NOMO-1 treated with dmso at 0.1 percent for 144 hours (cell line): ENCODE measurements around the gene RAB6B.

Experiments
- DNase-seq: peaks from one replicate; lab custom pipeline; 2025; ENCODE audit not compliant: unreplicated experiment; lab: John Stamatoyannopoulos, UW

Gene RAB6B

GRCh38 chr3:133896002-133896761 lies 500 bp upstream of the RAB6B start:
- DNase-seq = no peak

GRCh38 chr3:133894353-133895207 lies 1.1 kb downstream of the RAB6B start:
- DNase-seq = no peak

- no peak for DNase-seq
These were observed 1.9 kb downstream of the RAB6B start for GRCh38 chr3:133893683-133894352.

- no peak for DNase-seq
These were observed 3.0 kb downstream of the RAB6B start for GRCh38 chr3:133892541-133893231.

GRCh38 chr3:133891662-133892378 lies 3.9 kb downstream of the RAB6B start:
- DNase-seq = no peak

- DNase-seq = no peak
These were observed 4.6 kb downstream of the RAB6B start for GRCh38 chr3:133890972-133891644.

DNA sequence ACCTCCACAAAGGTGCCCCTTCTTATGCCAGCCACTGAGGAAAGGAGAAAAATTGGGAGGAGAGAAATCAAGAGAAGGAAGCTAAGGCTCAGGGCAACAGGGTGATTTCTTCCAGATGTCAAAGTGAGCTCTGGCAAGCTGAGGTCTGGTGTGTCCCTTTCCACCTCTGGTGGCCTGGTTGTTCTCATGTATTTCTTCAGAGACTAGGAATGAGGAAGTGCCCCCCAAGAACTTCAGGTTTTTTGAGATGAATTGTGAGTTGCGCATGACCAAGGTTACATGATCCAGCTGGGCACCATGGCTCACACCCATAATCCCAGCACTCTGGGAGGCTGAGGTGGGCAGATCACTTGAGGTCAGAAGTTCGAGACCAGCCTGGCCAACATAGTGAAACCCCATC lies 5.6 kb downstream of the RAB6B start:
- peak; percentile 24 for DNase-seq

DNA sequence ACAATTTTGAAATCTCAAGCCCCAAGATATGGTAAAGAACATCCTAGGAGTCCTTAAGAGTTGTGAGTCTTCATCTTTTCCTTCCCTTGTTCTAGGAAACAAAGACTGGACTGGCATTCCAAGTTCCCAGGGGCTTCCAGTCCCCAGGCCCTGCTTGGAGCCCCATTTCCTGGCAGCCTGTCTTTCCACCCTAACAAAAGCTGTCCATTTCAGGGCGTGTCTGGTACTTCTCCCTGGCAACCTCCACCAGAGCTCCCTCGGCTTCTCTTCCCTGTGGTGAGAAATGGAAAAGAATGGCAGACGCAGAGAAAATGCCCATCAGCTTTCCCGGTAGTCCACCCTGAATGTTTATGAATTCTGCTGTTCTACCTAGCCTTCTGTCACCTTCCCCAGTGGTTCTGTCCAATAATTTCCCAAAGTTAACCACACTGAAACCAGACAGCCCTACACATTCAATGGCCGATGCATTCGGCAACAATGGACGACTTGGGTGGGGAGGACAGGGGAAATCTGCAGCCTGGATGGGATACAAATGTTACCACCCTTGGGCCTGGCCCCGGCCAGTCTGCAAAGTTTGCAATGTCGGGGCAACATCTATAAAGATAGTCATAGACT lies 6.8 kb downstream of the RAB6B start:
- no peak for DNase-seq

- no peak for DNase-seq
These were observed 7.6 kb downstream of the RAB6B start for GRCh38 chr3:133887803-133888703.

DNA sequence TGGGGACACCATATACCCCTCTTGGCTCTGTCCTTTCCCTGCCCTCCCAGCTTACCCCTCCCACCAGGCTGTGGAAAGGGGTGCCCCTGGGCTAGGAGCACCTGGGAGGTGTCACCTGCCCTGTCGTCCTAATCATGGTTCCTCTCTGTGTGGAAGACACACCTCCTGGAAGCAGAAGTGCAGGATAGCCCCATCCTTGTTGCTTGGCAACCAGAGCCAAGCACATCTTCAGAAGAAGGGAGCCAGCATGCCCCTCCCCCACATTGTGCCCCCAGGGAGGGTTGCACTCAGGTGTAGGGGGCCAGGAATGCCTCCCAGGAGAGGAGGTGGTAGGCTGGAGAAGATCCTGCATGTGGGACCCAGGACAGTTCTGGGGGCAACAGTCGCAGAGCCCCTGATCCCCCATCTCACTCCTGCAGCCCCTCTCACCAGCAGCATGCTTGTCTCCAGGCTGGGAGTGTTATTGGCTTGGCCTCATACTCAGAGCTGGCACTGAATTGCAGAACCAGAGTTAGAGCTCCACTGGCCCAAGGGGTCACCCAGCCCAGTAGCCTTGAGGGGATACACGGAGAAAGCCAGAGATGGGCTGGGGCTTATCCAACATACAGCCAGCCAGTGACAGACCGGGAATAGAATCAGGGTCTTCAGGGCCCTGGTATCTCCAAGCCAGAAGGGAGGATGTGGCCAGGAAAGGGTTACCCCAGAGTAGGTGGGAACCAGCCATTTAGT lies 8.4 kb downstream of the RAB6B start:
- no peak for DNase-seq

DNA sequence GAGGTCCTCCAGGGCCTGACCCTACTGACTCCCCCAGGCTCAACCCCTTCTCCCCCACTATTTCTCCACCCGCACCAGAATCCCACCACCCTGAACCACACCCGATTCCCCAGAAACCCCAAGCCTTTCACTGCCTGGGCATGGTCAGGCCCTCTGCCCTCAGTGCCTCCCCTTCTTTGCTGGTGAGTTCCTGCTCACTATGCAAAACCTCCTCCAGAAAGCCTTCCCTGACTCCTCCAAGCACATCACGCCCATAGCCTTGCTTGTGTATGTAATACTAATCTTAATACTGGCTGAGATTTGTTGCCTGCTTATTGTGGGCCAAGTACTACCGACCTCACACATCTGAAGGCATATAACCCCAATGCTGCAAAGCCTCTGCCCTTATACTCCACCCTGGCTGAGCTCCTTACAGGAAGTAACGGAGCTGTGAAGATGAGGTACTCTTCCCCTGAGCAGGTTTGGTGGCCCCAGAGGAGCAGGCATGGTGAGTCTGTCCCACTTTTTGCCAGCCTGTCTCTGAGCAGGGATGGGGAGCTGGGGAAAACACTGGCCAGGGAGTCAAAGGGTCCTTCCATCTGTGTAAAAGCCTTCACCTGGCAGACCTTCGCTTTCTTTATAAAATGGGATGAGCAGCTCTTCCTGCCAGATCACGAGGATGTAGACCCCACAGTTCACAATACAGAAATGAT lies 9.5 kb downstream of the RAB6B start:
- DNase-seq = no peak

DNA sequence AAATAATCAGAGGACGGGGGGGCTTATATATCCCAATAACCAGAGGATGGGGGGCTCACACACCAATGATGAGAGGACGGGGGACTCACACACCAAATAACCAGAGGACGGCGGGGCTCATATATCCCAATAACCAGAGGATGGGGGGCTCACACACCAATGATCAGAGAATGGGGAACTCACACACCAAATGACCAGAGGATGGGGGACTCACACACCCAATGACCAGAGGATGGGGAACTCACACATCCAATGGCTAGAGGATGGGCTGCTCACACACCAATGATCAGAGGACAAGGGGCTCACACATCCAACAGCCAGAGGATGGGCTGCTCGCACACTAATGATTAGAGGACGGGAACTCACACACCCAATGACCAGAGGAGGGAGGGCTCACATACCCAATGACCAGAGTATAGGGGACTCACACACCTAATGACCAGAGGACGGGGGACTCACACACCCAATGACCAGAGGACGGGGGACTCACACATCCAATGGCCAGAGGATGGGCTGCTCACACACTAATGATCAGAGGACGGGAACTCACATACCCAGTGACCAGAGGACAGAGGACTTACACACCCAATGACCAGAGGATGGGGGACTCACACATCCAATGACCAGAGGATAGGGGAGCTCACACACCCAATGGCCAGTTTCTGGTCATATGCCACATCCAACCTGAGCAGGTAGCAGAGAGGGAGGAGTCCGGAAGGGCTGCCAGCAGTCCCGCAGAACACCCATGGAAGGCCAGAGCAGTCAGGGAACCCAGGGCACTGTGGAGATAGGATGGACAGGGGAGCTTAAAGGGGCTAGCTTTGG lies 10.6 kb downstream of the RAB6B start:
- no peak for DNase-seq

DNA sequence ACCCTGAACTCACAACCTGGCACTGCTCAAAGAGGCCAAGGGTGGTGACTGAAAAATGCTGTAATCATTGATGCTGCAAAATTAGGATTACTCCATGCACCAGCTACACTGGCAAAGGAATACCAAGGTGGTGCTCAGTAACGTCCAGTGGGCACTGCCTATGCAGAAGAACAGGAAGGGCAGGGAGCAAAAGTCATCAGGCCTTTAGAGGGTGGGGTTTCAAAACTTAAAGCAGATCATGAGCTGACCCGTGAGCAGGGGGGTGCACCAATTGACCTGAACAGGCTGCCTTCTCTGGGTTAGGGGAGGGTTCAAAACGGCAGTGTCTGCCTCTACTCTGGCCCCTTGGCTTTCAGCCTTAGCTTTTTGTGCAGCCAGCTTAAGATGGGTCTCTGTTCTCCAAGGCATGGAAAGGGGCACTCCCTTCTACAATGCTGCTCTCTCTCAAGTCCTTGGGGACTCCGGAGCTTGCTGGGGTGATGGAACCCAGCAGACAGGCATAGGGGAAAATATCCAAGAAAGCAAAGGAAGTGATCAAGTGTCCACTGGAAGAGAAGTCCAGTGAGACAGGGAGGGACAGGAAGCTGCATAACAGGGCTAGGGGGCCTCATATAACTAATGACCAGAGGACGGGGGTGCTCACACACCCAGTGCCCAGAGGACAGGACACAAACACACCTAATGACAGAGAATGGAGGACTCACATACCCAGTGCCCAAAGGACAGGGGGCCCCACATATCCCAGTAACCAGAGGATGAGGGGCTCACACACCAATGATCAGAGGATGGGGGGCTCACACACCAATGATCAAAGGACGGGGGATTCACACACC lies 11.4 kb downstream of the RAB6B start:
- DNase-seq = no peak

DNA sequence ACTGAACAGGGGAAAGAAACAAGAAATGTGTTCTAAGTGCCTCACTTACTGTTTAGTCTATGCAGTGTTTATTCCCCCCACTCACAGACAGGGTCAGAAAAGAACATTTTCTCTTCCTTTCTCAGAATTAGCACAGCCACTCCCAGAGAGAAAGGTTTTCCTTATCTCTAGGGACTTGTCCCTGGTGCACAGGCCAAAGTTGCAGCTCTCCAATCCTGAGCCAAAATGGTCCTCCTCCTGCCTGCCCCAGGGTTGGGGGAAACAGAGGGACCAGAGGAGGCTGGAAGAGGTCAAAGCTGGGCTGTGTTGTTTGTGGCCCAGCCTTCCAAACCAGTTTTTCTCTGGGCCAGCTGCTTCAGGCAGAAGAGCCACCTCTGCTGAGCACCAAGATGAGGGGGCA lies 12.0 kb downstream of the RAB6B start:
- DNase-seq = no peak

GRCh38 chr3:133882986-133883586 lies 12.6 kb downstream of the RAB6B start:
- DNase-seq = no peak
